Gastroesophageal sphincter (tissue), 4 donors: ENCODE data around the gene PBOV1. TPM values are rescaled to one million over a fixed set of nuclear protein-coding genes. Genes with fewer than 3 reads are reported as not detected.

ENCODE experiments used
- ATAC-seq: fragments of 150-250 bp; one replicate; pipeline ENCODE4 v1.9.1; 2016; ENCODE audit warnings: mild to moderate bottlenecking, moderate library complexity
- H3K27ac ChIP-seq, 4 donors: fragments of 200-600 bp; sonication (generic) in 3 of 4; 1 replicate in 3 of 4; 2 replicates in 1 of 4; pipeline ENCODE4 v1.5.1; 2016 to 2019
- H3K27me3 ChIP-seq: fragments of 200-600 bp; sonication (generic); one replicate; pipeline ENCODE4 v1.5.1; 2019
- H3K36me3 ChIP-seq, 2 donors: fragments of 200-600 bp; sonication (generic); one replicate each; pipeline ENCODE4 v1.5.1; 2019; ENCODE audit warnings: control low read depth in 1 of 2
- H3K4me1 ChIP-seq, 3 donors: fragments of 200-600 bp; sonication (generic); 1 replicate in 2 of 3; 2 replicates in 1 of 3; pipeline ENCODE4 v1.5.1; 2016 to 2019; ENCODE audit warnings: control low read depth in 2 of 3
- H3K4me3 ChIP-seq, 2 donors: fragments of 200-600 bp; sonication (generic); one replicate each; pipeline ENCODE4 v1.5.1; 2019; ENCODE audit warnings: mild to moderate bottlenecking in 1 of 2, moderate library complexity in 1 of 2
- H3K9me3 ChIP-seq, 3 donors: fragments of 200-600 bp; sonication (generic); one replicate each; pipeline ENCODE4 v1.5.1; 2017 to 2019; ENCODE audit warnings: control low read depth in 2 of 3
- CTCF ChIP-seq, 4 experiments: fragments of 200-600 bp in 2 of 4; fragments of 450-650 bp in 2 of 4; sonication (generic) in 1 of 4; IDR thresholded peaks; one replicate each; pipeline ENCODE4 v1.5.1; 2017 to 2019; ENCODE audit warnings: antibody characterized with exemption in 4 of 4, mild to moderate bottlenecking in 2 of 4, moderate library complexity in 2 of 4
- EP300 ChIP-seq: sonication (generic); formaldehyde crosslinking; IDR thresholded peaks from one replicate; pipeline ENCODE4 v1.6.1; 2017; ENCODE audit warnings: antibody characterized with exemption, mild to moderate bottlenecking
- POLR2A ChIP-seq, 2 donors: fragments of 450-650 bp; IDR thresholded peaks; one replicate each; pipeline ENCODE4 v1.6.1; 2017; ENCODE audit warnings: antibody characterized with exemption in 2 of 2, mild to moderate bottlenecking in 2 of 2, moderate library complexity in 1 of 2
- POLR2AphosphoS5 ChIP-seq: sonication (generic); formaldehyde crosslinking; IDR thresholded peaks from one replicate; pipeline ENCODE4 v1.6.1; 2017; ENCODE audit warnings: antibody characterized with exemption
- WGBS, 2 donors: methylation state at CpG; one replicate each; pipeline ENCODE4 v1.1.5; 2018; ENCODE audit warnings: low coverage in 1 of 2; 5-methylcytosine and 5-hydroxymethylcytosine counted together
- total RNA-seq, 4 donors: library from RNA; depleted of rRNA; stranded (reverse); fragments of >200 nt; gene quantifications; one replicate each; pipeline ENCODE4 v1.1.0, GENCODE V29; 2016

Gene PBOV1
- total RNA-seq, 4 donors from 2014 or later, result not detected

- H3K4me1 ChIP-seq, result no peaks in the 10 kb centered on the region
- TF ChIP-seq POLR2AphosphoS5, result no peak
- TF ChIP-seq CTCF (IDR thresholded peaks at IDR 0.05), result no peak
- TF ChIP-seq EP300, result no peak
- TF ChIP-seq POLR2A (IDR thresholded peaks at IDR 0.05), result no peak
- 50% methylated on average over 1 of the region's 6 CpGs; no CpG with 5 or more reads in 1 of the 2 donors for WGBS, 2 donors
- H3K4me3 ChIP-seq, result no peak overlapping the region
- no peaks in the 10 kb centered on the region for H3K9me3 ChIP-seq
- no peak for ATAC-seq
- no peaks in the 10 kb centered on the region for H3K27me3 ChIP-seq
- H3K27ac ChIP-seq, result no peak overlapping the region
- no peaks in the 10 kb centered on the region for H3K36me3 ChIP-seq
These were observed 40.7 kb upstream of the PBOV1 start for GRCh38 chr6:138258991-138259390.

- Histone ChIP-seq H3K9me3 (no peaks in the 10 kb centered on the region), H3K27ac (no peak overlapping the region), H3K36me3 (no peaks in the 10 kb centered on the region), H3K4me1 (no peaks in the 10 kb centered on the region), H3K4me3 (no peak overlapping the region), H3K27me3 (no peaks in the 10 kb centered on the region)
- ATAC-seq, result no peak
- TF ChIP-seq POLR2AphosphoS5 (no peak), EP300 (no peak), CTCF (IDR thresholded peaks at IDR 0.05) (no peak), POLR2A (IDR thresholded peaks at IDR 0.05) (no peak)
- WGBS, 2 donors, result 90 to 100% methylated on average over 2 to 5 of the region's 6 CpGs
These were observed 39.9 kb upstream of the PBOV1 start for GRCh38 chr6:138258197-138258596.

GRCh38 chr6:138257638-138258040, 39.3 kb upstream of the PBOV1 start:
- no peak for TF ChIP-seq POLR2A (IDR thresholded peaks at IDR 0.05)
- TF ChIP-seq CTCF (IDR thresholded peaks at IDR 0.05), result no peak
- TF ChIP-seq POLR2AphosphoS5, result no peak
- TF ChIP-seq EP300, result no peak

GRCh38 chr6:138255443-138255842, 37.2 kb upstream of the PBOV1 start:
- Histone ChIP-seq H3K4me1 (no peaks in the 10 kb centered on the region), H3K4me3 (no peak overlapping the region), H3K27me3 (no peaks in the 10 kb centered on the region), H3K9me3 (no peaks in the 10 kb centered on the region), H3K27ac (no peak overlapping the region), H3K36me3 (no peaks in the 10 kb centered on the region)
- no peak for TF ChIP-seq CTCF (IDR thresholded peaks at IDR 0.05)
- TF ChIP-seq EP300, result no peak
- no peak for TF ChIP-seq POLR2AphosphoS5
- WGBS, 2 donors, result 87 to 90% methylated on average over 5 to 8 of the region's 20 CpGs
- ATAC-seq, result no peak

More at GRCh38 chr6:138257638-138258040, 39.3 kb upstream of the PBOV1 start:
- 100% methylated on average over 1 of the region's 1 CpG for WGBS, 2 donors
- Histone ChIP-seq H3K36me3 (no peaks in the 10 kb centered on the region), H3K4me1 (no peaks in the 10 kb centered on the region), H3K4me3 (no peak overlapping the region), H3K27me3 (no peaks in the 10 kb centered on the region), H3K27ac (no peak overlapping the region), H3K9me3 (no peaks in the 10 kb centered on the region)
- no peak for ATAC-seq

- Histone ChIP-seq H3K36me3 (no peaks in the 10 kb centered on the region), H3K4me1 (no peaks in the 10 kb centered on the region), H3K4me3 (no peak overlapping the region), H3K27me3 (no peaks in the 10 kb centered on the region), H3K27ac (no peak overlapping the region), H3K9me3 (no peaks in the 10 kb centered on the region)
- WGBS, 2 donors, result 91 to 93% methylated on average over 5 to 8 of the region's 11 CpGs
- no peak for ATAC-seq
- TF ChIP-seq POLR2A (IDR thresholded peaks at IDR 0.05), result no peak
- TF ChIP-seq CTCF (IDR thresholded peaks at IDR 0.05), result no peak
- no peak for TF ChIP-seq POLR2AphosphoS5
- no peak for TF ChIP-seq EP300
These were observed 35.4 kb upstream of the PBOV1 start for GRCh38 chr6:138253731-138254130.
